ENCODE data around the gene SYNE1. TPM values are rescaled to one million over a fixed set of nuclear protein-coding genes. Genes with fewer than 3 reads are reported as not detected.
A peak's percentile ranks its signal among the peaks of the same experiment; 100 is the strongest.
"Not testable (repeated sequence)": the region's sequence is repeated elsewhere in the genome, so short reads cannot be mapped to it uniquely, and the experiment has no call there.

Gene SYNE1, protein sequence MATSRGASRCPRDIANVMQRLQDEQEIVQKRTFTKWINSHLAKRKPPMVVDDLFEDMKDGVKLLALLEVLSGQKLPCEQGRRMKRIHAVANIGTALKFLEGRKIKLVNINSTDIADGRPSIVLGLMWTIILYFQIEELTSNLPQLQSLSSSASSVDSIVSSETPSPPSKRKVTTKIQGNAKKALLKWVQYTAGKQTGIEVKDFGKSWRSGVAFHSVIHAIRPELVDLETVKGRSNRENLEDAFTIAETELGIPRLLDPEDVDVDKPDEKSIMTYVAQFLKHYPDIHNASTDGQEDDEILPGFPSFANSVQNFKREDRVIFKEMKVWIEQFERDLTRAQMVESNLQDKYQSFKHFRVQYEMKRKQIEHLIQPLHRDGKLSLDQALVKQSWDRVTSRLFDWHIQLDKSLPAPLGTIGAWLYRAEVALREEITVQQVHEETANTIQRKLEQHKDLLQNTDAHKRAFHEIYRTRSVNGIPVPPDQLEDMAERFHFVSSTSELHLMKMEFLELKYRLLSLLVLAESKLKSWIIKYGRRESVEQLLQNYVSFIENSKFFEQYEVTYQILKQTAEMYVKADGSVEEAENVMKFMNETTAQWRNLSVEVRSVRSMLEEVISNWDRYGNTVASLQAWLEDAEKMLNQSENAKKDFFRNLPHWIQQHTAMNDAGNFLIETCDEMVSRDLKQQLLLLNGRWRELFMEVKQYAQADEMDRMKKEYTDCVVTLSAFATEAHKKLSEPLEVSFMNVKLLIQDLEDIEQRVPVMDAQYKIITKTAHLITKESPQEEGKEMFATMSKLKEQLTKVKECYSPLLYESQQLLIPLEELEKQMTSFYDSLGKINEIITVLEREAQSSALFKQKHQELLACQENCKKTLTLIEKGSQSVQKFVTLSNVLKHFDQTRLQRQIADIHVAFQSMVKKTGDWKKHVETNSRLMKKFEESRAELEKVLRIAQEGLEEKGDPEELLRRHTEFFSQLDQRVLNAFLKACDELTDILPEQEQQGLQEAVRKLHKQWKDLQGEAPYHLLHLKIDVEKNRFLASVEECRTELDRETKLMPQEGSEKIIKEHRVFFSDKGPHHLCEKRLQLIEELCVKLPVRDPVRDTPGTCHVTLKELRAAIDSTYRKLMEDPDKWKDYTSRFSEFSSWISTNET (N-terminal part only)
- 100 to 1,000 TPM; 133 to 140 TPM for total RNA-seq

DNA sequence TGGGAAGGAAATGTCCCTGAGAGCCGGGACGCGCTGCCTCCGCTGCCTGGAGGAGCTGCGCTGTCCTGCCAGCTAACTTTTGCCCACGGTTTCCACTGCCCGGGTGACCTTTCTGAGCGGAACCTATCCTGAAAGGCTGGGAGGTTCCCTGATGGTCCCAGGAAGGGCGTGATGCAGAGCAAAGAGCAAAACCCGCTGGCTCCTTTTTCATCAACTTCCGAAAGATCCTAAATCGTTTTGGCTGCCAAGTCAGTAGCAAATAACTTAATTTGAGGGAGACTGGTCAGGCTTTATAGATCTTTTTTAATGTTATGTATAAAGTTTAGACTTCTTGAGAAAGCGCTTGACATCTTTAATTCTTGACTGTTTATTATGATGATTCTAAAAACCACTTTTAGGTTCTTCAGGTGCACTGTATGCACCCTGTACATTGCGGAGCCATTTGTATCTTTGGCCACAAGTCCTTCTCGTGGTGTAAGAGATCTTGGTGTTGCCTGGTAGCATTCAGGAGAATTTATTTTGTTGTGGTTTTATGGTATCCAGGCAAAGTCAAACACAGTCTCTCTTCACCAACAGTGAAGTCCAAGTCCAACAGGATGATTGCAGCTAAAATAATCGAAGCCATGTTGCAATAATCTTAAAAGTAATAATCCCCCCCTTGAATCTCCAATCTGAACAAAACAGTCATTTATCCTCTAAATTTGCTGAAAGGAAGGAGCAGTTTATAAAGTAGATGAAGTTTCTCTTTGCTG lies at the start of gene SYNE1:
TSS of gene SYNE1 (minus strand) at position 67 of the 752 bp plus-strand sequence. CDS start 9,031 bp downstream, outside the sequence.
- Mint-ChIP-seq H3K9me3 (no peaks in the 10 kb centered on the region), H3K4me3 (peak within 1 kb of the TSS; percentile 62), H3K27me3 (peaks cover 46% of the 10 kb centered on the region), H3K4me1 (peaks cover 7% of the 10 kb centered on the region), H3K36me3 (peaks cover 1% of the 10 kb centered on the region), H3K27ac (no peak within 1 kb of the TSS)
- DNase-seq, result no peak
- ATAC-seq (ENCODE audit: low read depth), result no peak
- POLR2A ChIA-PET, result no interaction called here

GRCh38 chr6:152685819-152686218 lies 48.7 kb upstream of the SYNE1 start:
- Mint-ChIP-seq H3K27me3 (peaks cover 2% of the 10 kb centered on the region), H3K36me3 (no peaks in the 10 kb centered on the region), H3K4me3 (no peak overlapping the region), H3K4me1 (no peaks in the 10 kb centered on the region), H3K9me3 (no peaks in the 10 kb centered on the region), H3K27ac (no peak overlapping the region)
- no peak for DNase-seq
- POLR2A ChIA-PET, result no interaction called here
- ATAC-seq (ENCODE audit: low read depth), result no peak

DNA sequence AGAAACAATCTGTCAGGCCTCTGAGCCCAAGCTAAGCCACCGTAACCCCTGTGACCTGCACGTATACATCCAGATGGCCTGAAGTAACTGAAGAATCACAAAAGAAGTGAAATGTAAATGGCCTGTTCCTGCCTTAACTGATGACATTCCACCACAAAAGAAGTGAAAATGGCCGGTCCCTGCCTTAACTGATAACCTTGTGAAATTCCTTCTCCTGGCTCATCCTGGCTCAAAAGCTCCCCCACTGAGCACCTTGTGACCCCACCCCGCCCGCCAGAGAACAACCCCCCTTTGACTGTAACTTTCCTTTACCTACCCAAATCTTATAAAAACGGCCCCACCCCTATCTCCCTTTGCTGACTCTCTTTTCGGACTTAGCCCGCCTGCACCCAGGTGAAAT lies 45.8 kb upstream of the SYNE1 start:
- H3K9me3 Mint-ChIP-seq; DNase-seq; H3K27ac Mint-ChIP-seq; POLR2A ChIA-PET; H3K27me3 Mint-ChIP-seq; H3K4me3 Mint-ChIP-seq; H3K36me3 Mint-ChIP-seq; H3K4me1 Mint-ChIP-seq; ATAC-seq (ENCODE audit: low read depth): not testable (repeated sequence)

DNA sequence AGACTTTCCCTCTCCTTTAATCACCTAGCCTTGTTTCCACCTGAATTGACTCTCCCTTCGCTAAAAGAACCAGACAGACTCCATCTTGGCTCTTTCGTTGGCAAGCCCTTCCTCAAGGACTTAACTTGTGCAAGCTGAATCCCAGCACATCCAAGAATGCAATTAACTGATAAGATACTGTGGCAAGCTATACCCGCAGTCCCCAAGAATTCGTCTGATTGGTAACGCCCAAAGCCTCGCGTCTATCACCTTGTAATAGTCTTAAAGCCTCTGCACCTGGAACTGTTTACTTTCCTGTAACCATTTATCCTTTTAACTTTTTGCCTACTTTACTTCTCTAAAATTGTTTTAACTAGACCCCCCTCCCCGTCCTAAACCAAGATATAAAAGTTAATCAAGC lies 45.0 kb upstream of the SYNE1 start:
- DNase-seq (no peak), ATAC-seq (ENCODE audit: low read depth) (no peak)
- H3K36me3 Mint-ChIP-seq, result no peaks in the 10 kb centered on the region
- H3K27ac Mint-ChIP-seq, result no peak overlapping the region
- H3K4me3 Mint-ChIP-seq, result no peak overlapping the region
- H3K27me3 Mint-ChIP-seq, result no peaks in the 10 kb centered on the region
- POLR2A ChIA-PET, result no interaction called here
- H3K9me3 Mint-ChIP-seq, result no peaks in the 10 kb centered on the region
- no peaks in the 10 kb centered on the region for H3K4me1 Mint-ChIP-seq

DNA sequence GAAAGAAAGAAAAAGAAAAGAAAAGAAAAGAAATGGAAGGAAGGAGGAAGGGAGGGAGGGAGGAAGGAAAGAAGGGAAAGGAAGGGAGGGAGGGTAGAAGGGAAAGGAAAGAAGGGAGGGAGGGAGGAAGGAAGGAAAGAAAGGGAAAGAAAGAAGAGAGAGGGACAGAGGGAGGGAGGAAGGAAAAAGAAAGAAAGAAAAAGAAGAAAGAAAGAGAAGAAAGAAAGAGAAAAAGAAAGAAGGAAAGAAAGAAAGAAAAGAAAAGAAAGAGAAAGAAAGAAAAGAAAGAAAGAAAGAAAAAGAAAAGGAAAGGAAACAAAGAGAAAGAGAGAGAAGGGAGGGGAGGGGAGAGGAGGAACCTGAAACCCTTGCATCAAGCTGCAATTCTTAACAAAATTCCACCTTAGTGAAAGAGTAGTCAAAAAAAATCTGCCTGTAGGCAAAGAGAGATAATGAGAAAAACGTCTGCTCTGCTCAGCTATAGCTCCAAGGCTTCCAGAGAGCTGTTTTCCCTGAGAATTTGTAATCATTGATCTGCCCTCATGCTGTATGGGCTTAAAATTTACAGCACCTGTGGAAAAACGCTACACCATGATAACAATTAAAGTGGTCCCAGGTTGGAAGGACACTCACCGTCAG lies 43.8 kb upstream of the SYNE1 start:
- no peaks in the 10 kb centered on the region for H3K36me3 Mint-ChIP-seq
- no peaks in the 10 kb centered on the region for H3K4me1 Mint-ChIP-seq
- DNase-seq (no peak), ATAC-seq (ENCODE audit: low read depth) (no peak)
- H3K4me3 Mint-ChIP-seq, result no peak overlapping the region
- POLR2A ChIA-PET, result no interaction called here
- H3K27ac Mint-ChIP-seq, result no peak overlapping the region
- no peaks in the 10 kb centered on the region for H3K27me3 Mint-ChIP-seq
- no peaks in the 10 kb centered on the region for H3K9me3 Mint-ChIP-seq

- ATAC-seq (ENCODE audit: low read depth) (no peak), DNase-seq (no peak)
- POLR2A ChIA-PET, result no interaction called here
- no peak overlapping the region for H3K4me3 Mint-ChIP-seq
- H3K27ac Mint-ChIP-seq, result no peak overlapping the region
- no peaks in the 10 kb centered on the region for H3K36me3 Mint-ChIP-seq
- no peaks in the 10 kb centered on the region for H3K27me3 Mint-ChIP-seq
- no peaks in the 10 kb centered on the region for H3K9me3 Mint-ChIP-seq
- no peaks in the 10 kb centered on the region for H3K4me1 Mint-ChIP-seq
Measured at GRCh38 chr6:152680151-152680550, 43.0 kb upstream of the SYNE1 start.

DNA sequence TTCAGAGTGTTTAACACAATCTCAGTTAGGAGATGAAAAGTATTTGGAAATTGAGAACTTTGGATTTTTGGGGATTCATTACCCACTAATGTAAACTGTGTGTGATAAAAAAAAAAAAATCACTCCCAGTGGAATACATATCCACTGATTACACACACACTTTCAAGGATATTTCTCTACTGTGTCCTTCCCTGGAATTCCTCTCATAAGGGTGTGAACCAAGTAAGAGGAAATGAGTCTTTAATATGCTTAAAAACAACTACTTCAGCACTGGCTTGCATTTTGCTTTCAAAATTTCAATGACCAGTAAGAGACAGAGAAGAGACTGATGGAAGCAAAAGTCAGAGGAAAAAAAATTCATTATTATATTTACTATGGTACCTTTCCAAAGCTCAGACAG lies 36.1 kb upstream of the SYNE1 start:
- ATAC-seq (ENCODE audit: low read depth) (no peak), DNase-seq (no peak)
- H3K27me3 Mint-ChIP-seq, result no peaks in the 10 kb centered on the region
- no peaks in the 10 kb centered on the region for H3K4me1 Mint-ChIP-seq
- POLR2A ChIA-PET, result no interaction called here
- H3K4me3 Mint-ChIP-seq, result no peak overlapping the region
- no peaks in the 10 kb centered on the region for H3K36me3 Mint-ChIP-seq
- H3K9me3 Mint-ChIP-seq, result no peaks in the 10 kb centered on the region
- no peak overlapping the region for H3K27ac Mint-ChIP-seq

GRCh38 chr6:152671171-152671570 lies 34.0 kb upstream of the SYNE1 start:
- DNase-seq (no peak), ATAC-seq (ENCODE audit: low read depth) (no peak)
- H3K27ac Mint-ChIP-seq, result no peak overlapping the region
- POLR2A ChIA-PET, result no interaction called here
- H3K4me3 Mint-ChIP-seq, result no peak overlapping the region
- no peaks in the 10 kb centered on the region for H3K9me3 Mint-ChIP-seq
- H3K4me1 Mint-ChIP-seq, result no peaks in the 10 kb centered on the region
- H3K36me3 Mint-ChIP-seq, result no peaks in the 10 kb centered on the region
- peaks cover 2% of the 10 kb centered on the region for H3K27me3 Mint-ChIP-seq

DNA sequence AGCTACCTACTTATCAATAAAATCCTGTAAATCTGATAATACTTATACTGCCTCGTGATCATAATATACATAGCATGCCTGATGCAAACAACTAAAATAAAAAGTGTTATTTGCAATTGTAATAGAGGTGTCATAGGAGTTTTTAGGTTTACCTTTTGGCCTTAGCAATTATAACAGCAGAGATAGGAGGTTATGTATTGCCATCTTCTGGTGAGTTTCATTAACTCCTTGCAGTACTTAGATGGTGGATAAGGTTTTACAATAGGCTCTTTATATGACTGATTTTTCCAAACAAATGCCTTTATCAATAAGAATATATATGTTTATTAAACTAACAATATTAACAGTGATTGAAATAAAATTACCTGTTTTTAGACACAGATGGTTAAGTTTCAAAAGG lies 32.7 kb upstream of the SYNE1 start:
- DNase-seq (no peak), ATAC-seq (ENCODE audit: low read depth) (no peak)
- H3K27ac Mint-ChIP-seq, result no peak overlapping the region
- H3K36me3 Mint-ChIP-seq, result no peaks in the 10 kb centered on the region
- no peak overlapping the region for H3K4me3 Mint-ChIP-seq
- peaks cover 2% of the 10 kb centered on the region for H3K27me3 Mint-ChIP-seq
- H3K9me3 Mint-ChIP-seq, result no peaks in the 10 kb centered on the region
- POLR2A ChIA-PET, result no interaction called here
- H3K4me1 Mint-ChIP-seq, result no peaks in the 10 kb centered on the region

GRCh38 chr6:152661776-152662175 lies 24.6 kb upstream of the SYNE1 start:
- Mint-ChIP-seq H3K27ac (no peak overlapping the region), H3K27me3 (no peaks in the 10 kb centered on the region), H3K4me1 (no peaks in the 10 kb centered on the region), H3K4me3 (no peak overlapping the region), H3K9me3 (no peaks in the 10 kb centered on the region), H3K36me3 (no peaks in the 10 kb centered on the region)
- ATAC-seq (ENCODE audit: low read depth), result no peak
- DNase-seq, result no peak
- POLR2A ChIA-PET, result no interaction called here

- Mint-ChIP-seq H3K27ac (no peak overlapping the region), H3K4me1 (no peaks in the 10 kb centered on the region), H3K27me3 (no peaks in the 10 kb centered on the region), H3K9me3 (no peaks in the 10 kb centered on the region), H3K4me3 (no peak overlapping the region), H3K36me3 (no peaks in the 10 kb centered on the region)
- DNase-seq (no peak), ATAC-seq (ENCODE audit: low read depth) (no peak)
- POLR2A ChIA-PET, result no interaction called here
Measured at GRCh38 chr6:152651986-152652385, 14.8 kb upstream of the SYNE1 start.

GRCh38 chr6:152648105-152648504 lies 10.9 kb upstream of the SYNE1 start:
- Mint-ChIP-seq H3K36me3 (no peaks in the 10 kb centered on the region), H3K4me3 (no peak overlapping the region), H3K9me3 (no peaks in the 10 kb centered on the region), H3K27ac (no peak overlapping the region), H3K27me3 (peaks cover 2% of the 10 kb centered on the region), H3K4me1 (no peaks in the 10 kb centered on the region)
- POLR2A ChIA-PET, result no interaction called here
- DNase-seq (no peak), ATAC-seq (ENCODE audit: low read depth) (no peak)

DNA sequence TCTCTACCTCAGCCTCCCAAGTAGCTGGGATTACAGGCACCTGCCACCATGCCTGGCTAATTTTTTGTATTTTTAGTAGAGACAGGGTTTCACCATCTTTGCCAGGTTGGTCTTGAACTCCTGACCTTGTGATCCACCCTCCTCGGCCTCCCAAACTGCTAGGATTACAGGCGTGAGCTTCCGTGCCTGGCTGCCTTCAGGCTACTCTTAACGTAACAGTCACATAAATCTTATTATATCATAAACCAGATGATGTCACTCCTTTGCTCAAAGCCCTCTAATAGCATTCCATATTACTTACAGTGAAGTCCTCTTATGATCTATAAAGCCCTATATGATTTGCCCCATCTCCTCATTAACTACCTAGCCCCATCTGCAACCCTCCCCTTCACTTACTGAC lies 9.6 kb upstream of the SYNE1 start:
- POLR2A ChIA-PET; H3K36me3 Mint-ChIP-seq; H3K27me3 Mint-ChIP-seq; ATAC-seq (ENCODE audit: low read depth); H3K27ac Mint-ChIP-seq; H3K4me1 Mint-ChIP-seq; H3K9me3 Mint-ChIP-seq; DNase-seq; H3K4me3 Mint-ChIP-seq: not testable (repeated sequence)

Measured in activated naive CD8-positive, alpha-beta T cell treated with anti-CD3 and anti-CD28 coated beads, Interleukin-2, amount 10 ng/mL, durations not matched to agents 7 days and 5 days (primary cell).